ENCODE results near the gene ZFHX3.

The ZFHX3 gene

DNA sequence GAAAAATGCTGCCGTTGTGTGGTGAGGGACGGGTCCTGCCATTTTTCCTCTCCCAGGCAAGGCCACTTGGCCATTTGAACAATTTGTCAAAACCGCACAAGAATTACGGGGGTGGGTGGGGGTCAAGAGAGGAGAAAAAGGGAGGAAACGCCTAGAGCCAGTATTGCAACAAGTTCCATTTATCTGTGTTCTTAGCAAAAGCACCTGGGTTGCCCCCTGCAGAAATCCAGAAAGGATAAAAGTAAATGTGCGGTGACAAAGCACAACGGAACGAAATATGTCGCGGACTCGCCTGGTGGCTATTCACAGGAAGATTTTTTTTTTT is 209.4 kb downstream of the ZFHX3 start:
- no peak for DNase-seq (ENCODE audit: insufficient read length, low spot score)

DNA sequence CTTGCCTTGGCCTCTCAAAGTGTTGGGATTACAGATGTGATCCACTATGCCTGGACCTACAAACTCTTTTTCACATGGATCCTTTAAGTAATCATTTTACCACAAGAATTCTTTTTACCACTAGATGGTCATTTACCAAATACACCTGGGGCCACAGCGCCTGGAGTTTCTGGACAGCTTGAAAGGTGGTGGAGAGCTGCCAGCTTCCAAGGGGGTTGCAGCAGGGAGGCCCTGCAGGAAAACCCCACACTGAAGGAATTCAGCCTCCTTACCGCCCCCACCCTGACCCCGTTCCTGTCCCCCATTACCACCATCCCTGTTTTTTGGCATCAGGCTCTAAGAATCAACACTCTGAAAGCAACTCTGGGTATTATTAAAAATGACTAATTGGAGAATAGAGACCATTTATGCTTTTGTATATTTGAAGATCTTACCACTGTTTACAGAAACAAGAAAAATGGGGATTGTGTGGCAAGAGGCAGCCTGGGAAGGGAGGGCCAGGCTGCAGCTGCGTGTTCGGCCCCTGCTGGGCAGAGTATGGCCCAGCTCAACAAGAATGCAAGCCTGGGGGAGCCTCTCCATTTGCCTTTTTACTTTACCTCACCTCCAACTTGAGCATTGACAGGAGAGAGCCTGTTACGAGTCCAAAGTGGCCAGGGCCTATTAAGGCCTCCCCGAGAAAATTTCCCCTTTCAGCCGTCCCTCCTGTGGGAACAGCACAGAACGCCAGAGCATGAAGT is 209.9 kb downstream of the ZFHX3 start:
- DNase-seq (ENCODE audit: insufficient read length, low spot score) = no peak
- no peak for FAIRE-seq

More for the DNA sequence above, 209.4 kb downstream of the ZFHX3 start:
- no peak for FAIRE-seq

DNA sequence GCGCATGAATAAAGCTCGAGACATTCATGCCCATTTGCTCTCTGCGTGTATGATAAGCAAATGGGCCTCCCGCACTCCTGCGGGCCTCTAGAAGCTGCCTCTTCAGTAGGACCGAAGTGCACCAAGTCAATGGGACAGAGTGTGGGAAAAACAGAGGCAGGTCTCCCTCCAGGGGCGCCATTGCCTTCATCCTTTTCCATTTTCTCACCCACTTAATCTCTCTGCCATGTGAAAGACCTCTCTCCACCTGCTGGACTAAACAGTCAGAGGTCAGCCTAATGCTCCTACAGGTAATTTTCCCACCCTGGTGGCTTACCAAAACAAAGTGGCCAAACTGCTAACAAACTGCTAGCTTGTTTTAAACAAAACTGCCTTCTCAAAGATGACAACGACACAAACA is 210.9 kb downstream of the ZFHX3 start:
- FAIRE-seq (no peak), DNase-seq (ENCODE audit: insufficient read length, low spot score) (no peak)

DNA sequence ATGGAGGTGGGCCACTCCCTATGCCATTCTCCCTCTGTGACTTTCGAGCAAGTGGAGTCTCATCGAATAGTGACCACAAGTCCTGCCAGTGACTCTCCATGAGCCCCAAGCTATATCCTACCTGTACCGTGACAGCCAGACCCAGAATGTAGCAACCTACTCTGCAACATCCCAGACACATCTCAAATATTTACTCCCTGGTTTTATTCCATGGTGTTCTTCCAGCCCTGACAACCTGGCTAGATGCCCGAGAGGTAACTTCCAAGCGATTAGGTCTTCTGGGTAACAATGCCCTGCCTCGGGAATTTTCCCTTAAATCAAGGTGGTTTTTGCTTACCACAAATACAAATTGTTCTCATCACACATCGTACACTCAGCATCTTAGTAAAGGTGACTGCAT is 211.7 kb downstream of the ZFHX3 start:
- no peak for FAIRE-seq
- no peak for DNase-seq (ENCODE audit: insufficient read length, low spot score)

DNA sequence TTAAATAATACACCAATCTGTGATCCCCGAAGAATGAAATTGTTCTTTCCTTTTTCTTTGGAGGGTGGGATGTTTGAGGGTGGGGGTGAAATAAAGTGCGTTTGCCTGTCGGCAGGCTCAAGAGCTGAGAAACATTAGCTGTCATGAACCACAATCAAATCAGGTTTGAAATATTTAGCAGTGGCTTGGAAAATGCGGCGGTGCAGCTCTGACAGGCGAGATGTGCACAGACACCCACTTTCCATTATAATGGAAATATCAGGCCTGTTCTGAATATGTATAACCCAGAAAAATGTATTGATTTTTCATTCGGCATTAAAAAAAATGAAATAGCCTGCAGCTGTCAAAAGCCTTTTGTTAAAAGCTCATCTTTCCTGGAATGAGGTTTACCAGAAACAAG is 212.8 kb downstream of the ZFHX3 start:
- FAIRE-seq (no peak), DNase-seq (ENCODE audit: insufficient read length, low spot score) (no peak)

DNA sequence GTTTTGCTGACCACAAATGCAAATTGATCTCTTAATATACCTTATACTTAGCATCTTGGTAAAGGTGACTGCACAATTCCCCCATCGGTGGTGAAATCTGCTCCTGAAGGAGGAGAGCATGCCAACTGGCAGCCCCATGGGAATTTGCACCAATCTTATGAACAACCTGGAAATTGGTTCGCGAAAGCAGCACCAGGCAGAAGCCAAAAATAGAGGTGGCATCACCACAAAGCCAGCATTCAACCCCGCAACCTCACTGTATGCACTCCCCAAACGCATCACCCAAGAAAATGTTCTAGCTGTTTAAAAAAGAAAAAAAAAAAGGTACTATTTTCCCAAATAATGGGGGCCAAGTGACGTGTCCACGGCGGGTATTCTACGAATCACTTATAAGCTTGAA is 213.4 kb downstream of the ZFHX3 start:
- FAIRE-seq = no peak
- DNase-seq (ENCODE audit: insufficient read length, low spot score) = no peak

DNA sequence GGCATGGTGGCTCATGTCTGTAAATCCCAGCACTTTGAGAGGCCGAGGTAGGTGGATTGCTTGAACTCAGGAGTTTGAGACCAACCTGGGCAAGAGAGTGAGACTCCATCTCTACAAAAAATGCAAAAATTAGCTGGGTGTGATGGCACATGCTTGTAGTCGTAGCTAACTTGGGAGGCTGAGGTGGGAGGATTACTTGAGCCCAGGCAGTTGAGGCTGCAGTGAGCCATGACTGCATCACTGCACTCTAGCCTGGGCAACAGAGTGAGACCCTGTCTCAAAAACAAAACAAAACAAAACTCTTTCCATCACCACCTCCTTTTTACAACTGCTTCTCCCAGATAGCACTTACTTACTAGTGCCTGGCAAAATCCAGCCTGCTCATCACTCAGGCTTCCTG is 214.0 kb downstream of the ZFHX3 start:
- no peak for DNase-seq (ENCODE audit: insufficient read length, low spot score)
- no peak for FAIRE-seq

DNA sequence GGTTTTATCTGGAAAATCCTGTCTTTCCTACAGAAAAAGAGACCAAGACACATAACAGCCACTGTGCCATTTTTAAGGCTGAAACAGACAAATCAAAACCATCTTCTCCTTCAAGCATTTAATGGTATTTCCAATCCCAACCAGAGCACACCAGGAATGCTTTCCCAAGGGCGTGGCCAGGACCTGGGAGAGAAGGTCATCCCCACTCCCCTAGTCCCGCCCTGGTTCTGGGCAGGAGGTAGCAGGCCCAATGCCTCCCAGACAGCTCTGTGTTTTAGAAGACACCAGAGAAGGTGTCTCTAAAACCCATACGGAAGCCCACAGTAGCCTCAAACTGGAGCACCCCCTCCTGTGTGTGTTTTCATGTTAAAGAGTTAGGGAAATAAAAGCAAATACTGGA is 214.4 kb downstream of the ZFHX3 start:
- DNase-seq (ENCODE audit: insufficient read length, low spot score) (no peak), FAIRE-seq (no peak)

DNA sequence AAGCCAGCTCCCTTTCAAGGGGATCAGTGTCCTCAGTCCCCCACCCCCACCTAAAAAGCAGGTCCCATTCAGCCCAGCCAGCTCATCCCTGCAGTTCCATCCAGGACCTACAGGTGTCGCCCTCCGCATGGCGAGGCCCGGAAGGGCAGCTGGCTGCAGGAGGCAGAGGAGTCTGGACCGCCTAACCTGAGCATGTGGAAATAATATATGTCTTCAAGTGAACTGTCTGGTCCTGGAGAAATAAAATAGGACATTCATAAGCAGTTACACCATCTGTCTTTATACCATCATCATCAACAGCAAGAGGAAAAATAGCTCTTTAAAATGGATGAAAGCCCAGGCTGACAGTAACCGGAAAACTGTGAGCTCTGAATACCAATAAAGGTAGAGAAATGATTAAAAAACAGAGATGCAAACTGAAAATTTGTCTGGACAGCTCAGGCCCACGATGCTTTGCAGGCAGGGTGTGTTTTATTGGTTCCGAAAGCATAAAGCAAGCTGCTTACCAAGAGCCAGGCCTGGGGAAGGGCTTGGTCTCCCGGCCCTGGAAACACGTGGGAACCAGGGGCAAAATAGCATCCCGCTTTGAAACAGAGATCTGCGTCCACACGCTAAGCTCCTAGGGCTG is 215.2 kb downstream of the ZFHX3 start:
- DNase-seq (ENCODE audit: insufficient read length, low spot score) (peak; percentile 54), FAIRE-seq (peak; percentile 75)

DNA sequence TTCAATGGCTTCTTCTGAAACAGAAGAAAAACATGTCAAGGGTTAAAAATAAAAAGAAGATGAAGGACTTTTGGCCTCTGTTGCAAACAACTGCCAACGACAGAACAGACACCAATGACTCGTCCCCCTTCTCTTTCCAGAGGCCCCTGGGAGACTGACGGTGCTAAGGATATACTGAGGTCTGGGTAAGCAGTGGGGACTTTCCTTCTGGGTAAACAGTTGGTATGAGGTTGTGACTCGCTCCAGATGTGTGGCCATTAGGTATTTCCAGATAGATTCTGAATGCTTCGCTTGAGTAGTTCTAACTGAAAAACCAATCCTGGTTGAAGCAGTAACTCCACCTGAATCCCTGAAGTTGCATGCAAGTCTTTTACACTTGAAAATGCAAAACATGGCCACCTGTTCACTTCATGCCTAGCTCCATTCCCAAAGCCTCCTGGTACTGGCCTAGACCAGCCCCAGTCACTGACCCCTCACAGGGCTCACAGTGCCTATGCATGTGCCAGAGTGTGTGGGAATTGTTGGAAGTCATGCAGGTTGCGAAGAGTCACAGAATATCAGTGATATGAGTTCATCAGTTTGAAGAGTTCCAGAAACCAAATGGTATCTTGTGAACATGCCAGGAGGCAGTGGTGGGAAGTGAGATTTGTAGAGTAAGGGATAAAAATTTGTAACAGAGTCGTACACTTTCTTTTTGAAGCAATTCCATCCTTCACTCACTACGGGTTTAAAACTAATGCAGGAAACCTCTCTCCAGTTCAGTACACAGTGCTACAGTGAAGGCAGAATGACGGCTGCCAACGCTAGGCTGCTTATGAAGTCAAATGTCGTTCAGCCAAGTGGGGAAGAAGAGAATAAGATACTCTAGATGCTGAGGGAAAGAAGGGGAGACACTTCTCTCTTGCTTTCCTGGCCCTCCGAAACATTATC is 217.8 kb downstream of the ZFHX3 start:
- no peak for DNase-seq (ENCODE audit: insufficient read length, low spot score)
- no peak for FAIRE-seq

DNA sequence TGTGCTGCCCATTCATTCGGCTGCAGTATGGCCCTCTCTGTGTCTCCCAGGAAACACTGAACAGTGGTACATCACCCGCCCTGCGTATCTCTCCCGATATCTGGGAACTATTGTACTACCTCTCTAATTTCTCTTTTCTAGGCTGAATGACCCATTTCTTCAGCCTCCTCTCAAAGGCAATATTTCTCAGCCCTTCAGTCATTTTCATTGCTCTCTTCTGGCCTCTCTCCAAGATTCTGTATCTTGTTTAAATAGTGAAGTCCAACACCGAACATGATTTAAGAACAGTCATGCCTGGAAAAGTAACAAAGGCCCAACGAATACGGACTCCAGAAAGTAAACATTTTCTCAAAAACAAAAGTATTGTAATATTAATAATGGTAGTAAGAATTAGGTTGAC is 220.1 kb downstream of the ZFHX3 start:
- FAIRE-seq = no peak
- no peak for DNase-seq (ENCODE audit: insufficient read length, low spot score)

DNA sequence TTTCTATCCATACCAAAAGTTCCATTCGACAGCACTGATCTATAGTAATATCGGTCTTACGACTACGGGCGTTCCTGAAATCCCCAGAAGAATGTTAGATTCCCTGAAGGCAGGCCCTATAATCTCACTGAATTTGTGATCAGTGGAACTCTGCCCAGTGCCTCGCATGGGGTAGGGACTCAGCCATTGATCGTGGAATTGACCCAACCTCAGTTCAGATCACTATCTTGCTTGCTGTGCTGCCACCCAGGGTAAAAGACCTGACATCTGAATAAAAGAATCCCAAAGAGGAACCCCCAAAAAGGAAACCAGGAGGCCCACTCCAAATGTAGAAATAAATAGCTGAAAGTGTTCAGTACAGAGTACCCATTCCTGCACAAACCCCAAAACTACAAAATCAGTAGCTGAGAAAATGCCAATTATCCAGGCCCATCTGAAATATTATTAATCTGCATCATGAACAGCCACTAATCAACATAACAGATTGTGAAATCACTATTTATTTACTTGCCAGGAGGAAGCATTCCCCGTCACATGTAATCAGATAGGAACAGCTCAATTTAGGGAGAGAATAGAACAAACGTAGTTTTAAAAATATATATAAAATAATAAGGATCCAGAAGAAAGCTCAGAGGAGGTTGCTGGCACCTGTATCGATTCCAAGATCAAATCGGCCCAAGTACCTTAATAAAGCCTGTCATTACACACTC is 221.9 kb downstream of the ZFHX3 start:
- FAIRE-seq = no peak

DNA sequence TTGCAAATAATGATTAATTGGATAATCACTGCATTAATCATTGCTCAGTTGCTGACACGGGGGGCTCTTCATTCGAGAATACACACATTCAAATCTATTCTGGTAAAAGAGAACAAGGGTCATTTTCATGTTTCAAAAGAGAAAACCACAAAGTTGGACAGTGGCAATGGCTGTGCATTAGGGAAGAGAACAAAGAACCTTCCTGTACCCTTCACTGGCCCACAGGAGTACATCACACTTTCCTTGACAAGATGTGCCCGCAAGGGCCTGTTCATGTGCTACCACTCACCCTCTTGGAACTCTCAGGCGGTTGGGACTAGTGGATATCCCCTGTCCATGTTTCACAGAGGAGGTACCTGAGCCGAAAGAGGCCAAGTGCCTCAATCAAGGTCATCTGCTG is 223.2 kb downstream of the ZFHX3 start:
- FAIRE-seq (no peak), DNase-seq (ENCODE audit: insufficient read length, low spot score) (no peak)

More for the DNA sequence above, 221.9 kb downstream of the ZFHX3 start:
- no peak for DNase-seq (ENCODE audit: insufficient read length, low spot score)

DNA sequence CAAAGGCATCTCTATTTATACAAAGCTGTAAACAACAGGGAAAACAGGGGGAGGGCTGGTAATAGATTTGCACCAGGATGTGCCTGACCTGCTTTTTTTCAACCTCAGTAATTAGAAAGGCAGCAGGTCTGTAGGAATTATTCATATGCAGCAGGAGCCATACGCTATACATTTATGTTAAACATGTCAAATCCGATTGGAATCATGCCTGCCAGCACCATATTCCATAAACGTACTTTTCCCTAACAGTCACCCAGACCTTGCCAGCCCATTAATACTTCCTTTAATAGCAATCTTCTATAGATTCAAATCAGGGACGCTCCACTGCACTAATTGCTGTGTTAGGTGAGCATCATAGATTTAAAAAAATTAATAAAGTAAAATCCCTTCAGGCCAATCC is 223.9 kb downstream of the ZFHX3 start:
- FAIRE-seq (no peak), DNase-seq (ENCODE audit: insufficient read length, low spot score) (no peak)

DNA sequence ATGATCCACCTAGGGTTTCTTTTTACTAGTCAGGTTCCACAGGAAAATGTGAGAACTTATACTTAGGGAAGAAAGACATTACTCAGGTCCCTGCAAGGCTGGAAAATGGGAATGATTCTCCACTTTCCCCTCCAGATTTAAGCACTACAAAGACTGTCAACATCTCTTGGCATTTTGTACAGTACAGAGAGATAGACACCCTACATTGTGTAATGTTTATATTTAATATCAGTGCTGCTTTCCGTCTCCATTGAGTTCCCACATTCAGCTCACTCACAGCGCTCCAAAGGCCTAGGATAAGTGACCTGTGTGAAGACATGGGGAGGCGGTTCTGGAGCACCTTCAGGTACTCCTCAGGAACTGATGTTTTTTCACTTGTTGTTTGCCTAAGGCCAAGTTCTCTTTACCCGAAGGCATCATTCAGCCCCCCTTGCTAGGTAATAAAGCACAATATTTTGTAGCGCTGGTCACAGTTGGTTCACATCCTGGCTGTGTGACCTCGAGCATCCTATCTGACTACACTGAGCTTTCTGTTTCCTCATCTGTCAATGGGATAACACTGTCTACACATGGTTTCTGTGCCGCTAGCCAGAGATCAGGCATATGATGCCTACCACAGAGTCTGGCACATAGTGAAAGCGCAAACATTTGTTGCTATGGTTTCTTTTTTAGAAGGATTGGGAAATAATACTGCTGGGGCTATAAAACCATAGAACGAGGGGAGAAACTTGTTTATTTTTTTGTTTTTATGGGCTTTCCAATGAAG is 226.6 kb downstream of the ZFHX3 start:
- DNase-seq (ENCODE audit: insufficient read length, low spot score) = no peak
- FAIRE-seq = no peak

DNA sequence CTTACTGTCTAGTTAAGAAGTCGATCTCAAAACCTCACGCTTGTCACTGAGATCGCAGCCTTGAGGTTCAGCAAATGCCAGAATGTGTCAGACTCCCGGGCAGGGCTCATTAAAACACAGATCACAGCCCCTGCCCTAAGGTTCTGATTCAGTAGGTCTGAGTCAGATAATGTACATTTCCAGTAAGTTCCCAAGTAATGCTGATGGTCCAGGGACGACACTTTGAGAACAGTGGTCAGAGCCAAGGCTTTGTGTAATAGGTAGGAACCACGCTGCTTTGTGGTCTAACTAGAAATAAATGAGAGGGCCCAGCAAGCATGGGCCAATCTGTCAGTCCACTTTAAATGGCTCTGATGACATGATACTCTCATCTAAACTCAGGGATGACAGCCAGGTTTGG is 228.6 kb downstream of the ZFHX3 start:
- FAIRE-seq (no peak), DNase-seq (ENCODE audit: insufficient read length, low spot score) (no peak)

DNA sequence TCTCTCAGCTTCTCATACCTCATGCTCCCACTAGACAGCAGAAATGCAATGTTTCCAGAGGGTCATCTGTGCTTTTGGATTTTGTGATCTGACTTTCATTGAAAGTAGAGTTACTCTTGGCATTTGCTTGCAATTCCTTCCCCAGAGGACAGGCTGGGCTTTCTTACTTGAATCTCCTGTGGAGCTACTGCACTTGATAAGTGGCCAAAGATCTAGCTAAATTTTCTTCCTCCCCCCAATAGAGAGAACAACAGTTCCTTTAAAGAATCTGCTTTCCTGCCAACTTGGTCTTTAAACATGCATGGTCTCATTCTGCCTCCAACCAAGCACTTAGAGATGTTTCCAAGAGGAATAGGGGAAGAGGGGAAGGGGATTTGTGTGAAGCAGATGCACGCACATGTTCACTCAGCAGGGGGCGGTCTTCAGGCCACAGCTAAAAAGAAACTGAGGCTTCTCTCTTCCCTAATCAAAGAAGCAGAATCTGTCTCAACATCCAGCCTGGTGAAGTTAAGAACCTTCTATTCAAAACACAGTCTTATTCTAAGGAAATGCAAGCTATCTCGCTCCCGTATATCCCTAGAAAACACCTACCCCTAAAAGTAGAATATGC is 229.6 kb downstream of the ZFHX3 start:
- FAIRE-seq (no peak), DNase-seq (ENCODE audit: insufficient read length, low spot score) (no peak)

DNA sequence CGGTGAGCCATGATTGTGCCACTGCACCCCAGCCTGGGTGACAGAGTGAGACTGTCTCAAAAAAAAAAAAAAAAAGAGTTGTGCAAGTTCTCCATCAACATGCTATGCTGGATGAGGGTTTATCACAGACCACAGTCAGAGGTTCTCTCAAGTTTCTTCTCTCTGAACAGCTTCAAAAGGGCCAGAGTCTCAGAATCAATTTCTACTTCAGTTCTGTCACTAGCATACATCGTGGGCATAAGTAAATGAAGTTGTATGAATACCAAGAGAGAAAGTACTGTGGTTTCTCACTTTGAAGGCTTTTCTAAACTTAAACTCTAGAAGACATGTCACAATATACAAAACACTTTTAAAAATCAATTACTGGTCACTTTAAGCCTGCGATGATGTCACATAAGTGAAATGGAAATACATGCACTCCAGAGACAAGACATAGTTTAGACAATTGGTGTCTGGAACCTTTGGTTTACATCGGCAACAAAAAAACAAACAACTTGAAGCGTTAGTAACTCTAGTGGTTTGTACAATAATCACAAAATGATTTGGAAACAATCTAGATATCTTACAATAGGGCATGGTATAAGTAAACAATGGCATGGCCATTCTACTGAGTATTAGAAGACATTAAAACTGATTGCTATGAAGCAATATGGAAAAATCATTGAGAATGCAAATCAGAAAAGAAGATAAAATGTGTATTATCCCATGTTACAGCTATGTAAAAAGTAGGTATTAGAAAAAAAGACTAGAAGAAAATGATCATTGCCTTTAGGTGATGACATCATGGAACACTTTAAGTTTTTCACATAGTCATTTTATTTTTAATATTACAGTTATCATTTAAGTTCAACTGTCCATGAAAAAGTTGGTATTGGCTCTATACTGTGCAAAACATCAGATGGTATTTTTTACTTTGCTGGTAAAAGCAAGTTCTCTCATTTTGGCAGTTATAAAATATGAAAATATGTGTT is 232.3 kb downstream of the ZFHX3 start:
- no peak for DNase-seq (ENCODE audit: insufficient read length, low spot score)
- FAIRE-seq = no peak

DNA sequence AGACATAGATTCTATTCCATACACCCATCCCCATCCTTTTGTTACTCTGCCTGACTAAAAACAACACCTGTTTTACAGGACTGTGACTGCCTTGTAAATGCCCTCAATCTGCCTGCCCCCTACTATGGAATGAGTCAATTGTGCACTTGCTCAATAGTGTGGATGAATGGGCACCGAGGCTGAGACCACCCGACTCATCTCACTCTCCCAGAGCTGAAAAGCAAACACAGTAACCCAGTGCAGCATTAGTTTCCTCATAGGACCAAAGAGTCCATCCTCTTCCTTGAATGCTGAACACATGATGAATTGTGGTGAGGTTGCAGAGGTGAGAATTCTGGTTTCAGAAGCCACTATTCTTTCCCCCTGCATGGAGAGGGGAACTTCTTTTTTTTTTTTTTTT is 233.7 kb downstream of the ZFHX3 start:
- DNase-seq (ENCODE audit: insufficient read length, low spot score) = no peak
- no peak for FAIRE-seq
